ENCODE data around the gene PLCB4. TPM values are rescaled to one million over a fixed set of nuclear protein-coding genes. Genes with fewer than 3 reads are reported as not detected.

PLCB4 gene
- total RNA-seq, 2 experiments from 2014 or later = not detected

- intact Hi-C loops (cut with micrococcal nuclease; ENCODE audit: unreplicated experiment) = loop anchor here (10.0 kb wide), 1 partner anchor 573 kb away; no protein-coding TSS in a partner anchor
- TF ChIP-seq, protein P1, sequence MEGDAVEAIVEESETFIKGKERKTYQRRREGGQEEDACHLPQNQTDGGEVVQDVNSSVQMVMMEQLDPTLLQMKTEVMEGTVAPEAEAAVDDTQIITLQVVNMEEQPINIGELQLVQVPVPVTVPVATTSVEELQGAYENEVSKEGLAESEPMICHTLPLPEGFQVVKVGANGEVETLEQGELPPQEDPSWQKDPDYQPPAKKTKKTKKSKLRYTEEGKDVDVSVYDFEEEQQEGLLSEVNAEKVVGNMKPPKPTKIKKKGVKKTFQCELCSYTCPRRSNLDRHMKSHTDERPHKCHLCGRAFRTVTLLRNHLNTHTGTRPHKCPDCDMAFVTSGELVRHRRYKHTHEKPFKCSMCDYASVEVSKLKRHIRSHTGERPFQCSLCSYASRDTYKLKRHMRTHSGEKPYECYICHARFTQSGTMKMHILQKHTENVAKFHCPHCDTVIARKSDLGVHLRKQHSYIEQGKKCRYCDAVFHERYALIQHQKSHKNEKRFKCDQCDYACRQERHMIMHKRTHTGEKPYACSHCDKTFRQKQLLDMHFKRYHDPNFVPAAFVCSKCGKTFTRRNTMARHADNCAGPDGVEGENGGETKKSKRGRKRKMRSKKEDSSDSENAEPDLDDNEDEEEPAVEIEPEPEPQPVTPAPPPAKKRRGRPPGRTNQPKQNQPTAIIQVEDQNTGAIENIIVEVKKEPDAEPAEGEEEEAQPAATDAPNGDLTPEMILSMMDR (conservative IDR thresholded peaks at IDR 0.05; ENCODE audit: low read length) = no peak
- no peak for TF ChIP-seq EZH2phosphoT487 (IDR thresholded peaks at IDR 0.05; ENCODE audit: borderline replicate concordance, low read depth, low read length)
- CTCF ChIA-PET (ENCODE audit: unreplicated experiment) = no interaction called here
Measured at GRCh38 chr20:9402141-9402540, 333.3 kb downstream of the PLCB4 start.

DNA sequence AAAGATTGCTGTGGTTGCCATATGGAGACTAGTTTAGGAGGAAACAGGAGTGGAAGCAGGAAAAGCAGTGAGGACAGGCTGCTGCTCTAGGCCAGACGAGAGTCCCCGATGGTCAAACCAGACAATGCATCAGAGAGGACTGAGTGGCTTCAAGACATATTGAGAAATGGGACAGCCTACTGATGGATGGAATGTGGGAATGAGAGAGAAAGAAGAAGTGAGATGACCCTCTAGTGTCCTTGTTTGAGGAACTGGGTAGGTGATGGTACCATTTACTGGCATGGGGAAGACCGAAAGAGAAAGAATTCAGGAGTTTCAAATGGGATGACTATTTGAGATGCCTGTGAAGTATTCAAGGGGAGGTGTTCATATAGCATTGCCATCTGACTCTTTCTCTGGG lies 333.7 kb downstream of the PLCB4 start:
- no TSS peak for BruUV-seq (replicated peaks)
- CTCF ChIA-PET (ENCODE audit: unreplicated experiment) = no interaction called here
- no peak overlapping the region for H3K4me2 ChIP-seq (ENCODE audit: low read length)
- no peaks in the 10 kb centered on the region for H3K9me2 ChIP-seq (ENCODE audit: insufficient read depth, low read length)
- intact Hi-C loops (cut with micrococcal nuclease; ENCODE audit: unreplicated experiment) = loop anchor here (10.0 kb wide), 1 partner anchor 572 kb away; no protein-coding TSS in a partner anchor
- H3K4me3 ChIP-seq (ENCODE audit: low read depth, low read length, poor library complexity, severe bottlenecking) = no peak overlapping the region
- DNase-seq (ENCODE audit: low spot score) = no peak
- no peaks in the 10 kb centered on the region for H4K20me1 ChIP-seq (ENCODE audit: insufficient read depth, low read length)
- H3K9me3 ChIP-seq (ENCODE audit: low read length) = no peaks in the 10 kb centered on the region
- H3K27ac ChIP-seq (ENCODE audit: low read depth, low read length, poor library complexity, severe bottlenecking) = no peak overlapping the region
- H3K36me3 ChIP-seq (ENCODE audit: insufficient read depth, low read length) = no peaks in the 10 kb centered on the region
- no peak overlapping the region for H2AFZ ChIP-seq (ENCODE audit: low read length)
- peaks cover 7% of the 10 kb centered on the region for H3K4me1 ChIP-seq (ENCODE audit: insufficient read depth, low read length, poor library complexity, severe bottlenecking)
- no peaks in the 10 kb centered on the region for H3K79me2 ChIP-seq (ENCODE audit: insufficient read depth, low read depth, low read length)
- POLR2A ChIA-PET = no interaction called here
- TF ChIP-seq, protein P1 (conservative IDR thresholded peaks at IDR 0.05; ENCODE audit: low read length) = no peak
- TF ChIP-seq EZH2phosphoT487 (IDR thresholded peaks at IDR 0.05; ENCODE audit: borderline replicate concordance, low read depth, low read length) = no peak

More at GRCh38 chr20:9402141-9402540, 333.3 kb downstream of the PLCB4 start:
- H3K4me1 ChIP-seq (ENCODE audit: insufficient read depth, low read length, poor library complexity, severe bottlenecking) = peaks cover 8% of the 10 kb centered on the region
- H2AFZ ChIP-seq (ENCODE audit: low read length) = no peak overlapping the region
- H3K4me2 ChIP-seq (ENCODE audit: low read length) = no peak overlapping the region
- H3K79me2 ChIP-seq (ENCODE audit: insufficient read depth, low read depth, low read length) = no peaks in the 10 kb centered on the region
- H3K9me3 ChIP-seq (ENCODE audit: low read length) = no peaks in the 10 kb centered on the region
- H4K20me1 ChIP-seq (ENCODE audit: insufficient read depth, low read length) = no peaks in the 10 kb centered on the region
- no peak for DNase-seq (ENCODE audit: low spot score)
- no peaks in the 10 kb centered on the region for H3K36me3 ChIP-seq (ENCODE audit: insufficient read depth, low read length)
- no peak overlapping the region for H3K4me3 ChIP-seq (ENCODE audit: low read depth, low read length, poor library complexity, severe bottlenecking)
- H3K9me2 ChIP-seq (ENCODE audit: insufficient read depth, low read length) = no peaks in the 10 kb centered on the region
- no peak overlapping the region for H3K27ac ChIP-seq (ENCODE audit: low read depth, low read length, poor library complexity, severe bottlenecking)
- BruUV-seq (replicated peaks) = no TSS peak
- POLR2A ChIA-PET = no interaction called here

DNA sequence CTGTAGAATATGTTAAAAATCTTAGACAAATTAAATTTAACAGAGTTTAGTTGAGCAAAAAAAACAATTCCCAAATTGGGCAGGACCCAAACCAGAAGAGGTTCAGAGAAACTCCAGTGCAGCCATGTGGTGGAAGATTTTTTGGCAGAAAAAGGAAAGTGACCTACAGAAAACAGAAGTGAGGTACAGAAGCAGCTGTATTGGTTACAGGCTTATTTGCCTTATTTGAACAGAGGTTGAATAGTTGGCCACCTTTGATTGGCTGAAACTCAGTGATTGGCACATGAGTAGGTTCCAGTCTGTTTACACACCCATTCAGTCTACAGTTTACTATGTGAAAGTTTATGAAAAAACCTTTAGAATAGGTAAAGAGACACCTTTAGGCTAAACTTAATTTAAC lies 334.6 kb downstream of the PLCB4 start:
- Histone ChIP-seq H3K4me1 (ENCODE audit: insufficient read depth, low read length, poor library complexity, severe bottlenecking) (no peaks in the 10 kb centered on the region), H3K9me3 (ENCODE audit: low read length) (no peaks in the 10 kb centered on the region), H2AFZ (ENCODE audit: low read length) (no peak overlapping the region), H3K36me3 (ENCODE audit: insufficient read depth, low read length) (no peaks in the 10 kb centered on the region), H3K79me2 (ENCODE audit: insufficient read depth, low read depth, low read length) (no peaks in the 10 kb centered on the region), H4K20me1 (ENCODE audit: insufficient read depth, low read length) (no peaks in the 10 kb centered on the region), H3K27ac (ENCODE audit: low read depth, low read length, poor library complexity, severe bottlenecking) (no peak overlapping the region), H3K9me2 (ENCODE audit: insufficient read depth, low read length) (no peaks in the 10 kb centered on the region), H3K4me2 (ENCODE audit: low read length) (no peak overlapping the region), H3K4me3 (ENCODE audit: low read depth, low read length, poor library complexity, severe bottlenecking) (no peak overlapping the region)
- no peak for TF ChIP-seq EZH2phosphoT487 (IDR thresholded peaks at IDR 0.05; ENCODE audit: borderline replicate concordance, low read depth, low read length)
- TF ChIP-seq, protein P1 (conservative IDR thresholded peaks at IDR 0.05; ENCODE audit: low read length) = no peak
- BruUV-seq (replicated peaks) = no TSS peak
- ChIA-PET POLR2A (no interaction called here), CTCF (ENCODE audit: unreplicated experiment) (no interaction called here)
- intact Hi-C loops (cut with micrococcal nuclease; ENCODE audit: unreplicated experiment) = loop anchor here (10.0 kb wide), 1 partner anchor 571 kb away; no protein-coding TSS in a partner anchor
- DNase-seq (ENCODE audit: low spot score) = no peak

All from OCI-LY7 (cell line).